Midbrain (tissue), 1 donor: ENCODE data around the gene GRIA4.
A peak's percentile ranks its signal among the peaks of the same experiment; 100 is the strongest.
"Not testable (repeated sequence)": the region's sequence is repeated elsewhere in the genome, so short reads cannot be mapped to it uniquely, and the experiment has no call there.

Experiments
- DNase-seq: peaks from one replicate; lab custom pipeline; 2025; lab: John Stamatoyannopoulos, UW

GRIA4 gene

DNA sequence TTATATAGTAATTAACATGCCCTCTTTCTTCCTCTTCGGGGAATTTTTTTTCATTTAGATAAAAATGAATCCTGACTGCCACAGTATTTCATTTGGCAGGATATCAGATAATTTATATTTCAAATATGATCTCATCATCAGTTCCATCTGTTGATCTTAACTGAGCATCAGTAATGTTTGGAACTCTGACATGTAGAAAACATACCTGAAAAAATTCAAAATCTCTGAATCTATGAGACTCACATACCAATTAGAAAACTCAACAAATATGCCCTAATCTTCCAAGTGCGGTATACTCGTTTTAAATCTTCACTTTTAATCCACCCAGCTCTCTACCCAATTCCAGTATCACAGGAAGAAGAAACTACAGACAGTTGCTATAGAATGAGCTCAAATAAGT lies 250.2 kb downstream of the GRIA4 start:
- DNase-seq, result no peak

- DNase-seq, result no peak
These were observed 251.4 kb downstream of the GRIA4 start for GRCh38 chr11:105861225-105861624.

GRCh38 chr11:105862736-105863367 lies 253.0 kb downstream of the GRIA4 start:
- DNase-seq, result peak; percentile 75

- DNase-seq, result no peak
These were observed 253.7 kb downstream of the GRIA4 start for GRCh38 chr11:105863523-105863922.

DNA sequence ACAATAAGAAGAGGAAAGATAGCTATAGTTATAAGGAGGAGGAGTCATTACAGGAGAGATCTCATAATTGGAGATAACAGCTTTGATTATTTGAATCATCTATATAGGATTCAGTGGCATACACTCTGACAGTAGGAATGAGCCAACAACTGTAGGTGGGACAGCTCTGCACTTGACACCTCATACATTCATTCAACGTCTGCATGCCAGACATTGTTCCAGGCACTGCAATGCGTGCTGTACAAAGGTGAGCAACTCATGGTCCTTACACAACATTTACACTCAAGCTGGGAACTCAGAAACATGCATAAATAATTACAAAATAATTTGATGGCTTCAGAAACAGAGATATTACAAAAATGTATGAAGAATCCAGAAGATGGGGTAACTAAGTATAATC lies 257.9 kb downstream of the GRIA4 start:
- no peak for DNase-seq

DNA sequence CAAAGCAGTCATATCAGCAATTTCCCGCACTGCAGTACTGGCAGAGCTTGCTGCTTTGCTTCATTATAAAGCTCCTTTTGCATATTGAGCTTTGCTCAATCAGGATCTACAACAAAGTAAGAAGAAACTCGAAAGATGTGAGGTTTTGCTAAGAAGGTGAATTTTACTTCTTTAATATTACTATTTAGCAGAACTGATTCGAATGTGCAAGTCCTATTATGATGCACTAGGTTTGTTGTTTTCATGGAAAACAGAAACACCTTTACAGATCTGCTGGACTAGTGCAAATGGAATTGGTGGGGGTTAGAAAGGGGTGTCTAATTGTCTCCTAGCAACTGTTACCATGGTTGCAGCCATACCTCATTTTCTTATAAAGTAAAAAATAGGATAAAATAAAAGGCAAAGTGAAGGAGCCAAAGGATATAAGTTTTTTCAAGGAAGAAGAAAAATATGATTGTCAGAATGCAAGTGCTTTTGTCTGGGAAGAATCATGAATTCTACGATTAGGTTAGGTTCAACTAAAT lies 259.0 kb downstream of the GRIA4 start:
- no peak for DNase-seq

GRCh38 chr11:105870516-105871113 lies 260.7 kb downstream of the GRIA4 start:
- DNase-seq, result no peak

- DNase-seq, result no peak
These were observed 268.6 kb downstream of the GRIA4 start for GRCh38 chr11:105878510-105878909.

- DNase-seq, result not testable (repeated sequence)
These were observed 269.1 kb downstream of the GRIA4 start for GRCh38 chr11:105878927-105879326.

DNA sequence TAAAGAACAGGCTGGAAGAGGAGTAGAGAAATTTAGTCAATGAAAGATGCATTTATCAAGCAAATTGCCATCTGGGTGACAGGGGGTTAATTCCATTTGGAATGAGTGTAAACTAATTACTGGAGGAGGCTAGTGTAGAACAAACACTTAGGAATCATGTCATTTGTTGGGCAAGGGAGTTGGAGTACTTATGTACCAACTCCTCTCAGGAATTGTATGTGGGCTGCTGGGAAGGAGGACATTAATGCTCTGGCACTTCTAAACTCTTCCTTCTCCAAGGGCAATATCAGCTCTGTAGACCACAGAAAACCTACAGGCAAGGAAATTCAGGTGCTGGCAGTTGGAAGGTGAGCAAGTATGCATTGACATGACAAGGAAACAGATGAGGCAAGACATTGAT lies 271.2 kb downstream of the GRIA4 start:
- DNase-seq, result no peak

DNA sequence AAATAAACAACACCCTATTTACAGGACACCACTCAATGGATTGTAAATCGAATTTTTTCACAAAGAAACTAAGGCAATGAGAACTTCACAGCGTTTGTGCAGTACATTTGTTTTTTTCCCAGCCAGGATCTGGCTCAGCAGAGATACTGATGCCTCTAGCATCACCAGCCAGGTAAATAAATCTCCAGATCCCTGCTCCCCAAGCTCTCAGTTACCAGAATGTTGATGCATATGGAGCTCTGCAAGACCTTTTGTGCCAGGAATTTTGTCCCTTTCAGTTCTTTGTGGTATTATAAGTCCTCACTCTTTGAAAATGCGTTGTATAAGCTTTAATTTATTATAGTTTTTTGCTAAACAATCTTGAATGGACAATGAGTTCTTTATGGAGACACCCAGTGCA lies 274.6 kb downstream of the GRIA4 start:
- no peak for DNase-seq

DNA sequence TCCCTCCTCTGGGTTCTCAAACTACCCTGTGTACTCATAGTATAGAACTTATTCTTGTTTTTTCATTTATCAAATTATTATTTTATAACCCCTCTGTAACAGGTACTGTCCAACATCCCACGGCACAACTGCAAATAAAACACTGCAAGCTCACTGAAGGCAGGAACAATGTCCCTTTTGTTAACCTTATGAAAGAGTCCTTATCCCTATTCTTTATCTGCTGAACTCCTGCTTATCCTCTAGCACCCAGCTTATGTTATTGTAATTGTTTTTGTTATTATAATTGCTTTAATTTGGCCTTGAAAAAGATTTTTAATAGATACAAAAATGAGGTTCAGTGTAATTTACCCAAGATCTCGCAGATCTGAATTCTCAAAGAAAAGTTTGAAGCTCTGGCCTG lies 281.8 kb downstream of the GRIA4 start:
- DNase-seq, result no peak

GRCh38 chr11:105897161-105897560 lies 287.3 kb downstream of the GRIA4 start:
- no peak for DNase-seq

DNA sequence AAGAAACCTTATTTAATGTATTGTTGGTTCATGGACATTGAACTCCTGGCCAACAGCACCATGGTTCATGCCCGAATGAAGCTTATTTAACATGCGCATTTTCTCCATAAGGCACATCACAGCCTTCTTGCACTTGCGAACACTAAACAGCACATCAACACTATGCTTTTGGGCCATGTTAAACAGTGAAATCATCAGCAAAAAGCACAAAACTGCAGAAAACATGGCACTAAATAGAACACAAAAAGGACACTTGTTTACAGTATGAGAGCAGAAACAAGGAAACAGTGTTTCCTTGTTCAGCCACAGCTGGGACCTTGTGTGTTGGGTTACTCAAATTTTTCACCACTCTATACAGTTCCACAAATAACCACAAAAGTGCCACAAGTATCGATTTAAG lies 289.9 kb downstream of the GRIA4 start:
- peak; percentile 80 for DNase-seq

DNA sequence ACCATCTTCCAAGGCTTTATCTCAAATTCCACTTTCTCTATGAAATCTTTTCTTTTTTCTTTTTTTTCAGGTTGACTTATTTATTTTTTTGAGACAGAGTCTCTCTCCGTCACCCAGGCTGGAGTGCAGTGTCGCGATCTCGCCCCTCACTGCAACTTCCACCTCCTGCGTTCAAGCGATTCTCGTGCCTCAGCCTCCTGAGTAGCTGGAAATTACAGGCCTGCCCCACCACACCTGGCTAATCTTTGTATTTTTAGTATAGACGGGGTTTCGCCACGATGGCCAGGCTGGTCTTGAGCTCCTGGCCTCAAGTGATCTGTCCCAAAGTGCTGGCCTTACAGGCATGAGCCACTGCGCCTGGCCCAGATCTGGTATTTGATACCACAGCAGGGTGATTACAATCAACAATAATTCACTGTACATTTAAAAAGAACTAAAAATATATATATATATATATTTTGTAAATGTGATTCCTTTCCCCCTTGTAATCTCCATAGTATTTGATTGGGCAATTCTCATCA lies 290.7 kb downstream of the GRIA4 start:
- no peak for DNase-seq

- no peak for DNase-seq
These were observed 293.2 kb downstream of the GRIA4 start for GRCh38 chr11:105903113-105903512.

- no peak for DNase-seq
These were observed 296.6 kb downstream of the GRIA4 start for GRCh38 chr11:105906517-105906916.

GRCh38 chr11:105907319-105907718 lies 297.4 kb downstream of the GRIA4 start:
- no peak for DNase-seq

GRCh38 chr11:105910095-105910715 lies 300.3 kb downstream of the GRIA4 start:
- DNase-seq, result no peak

DNA sequence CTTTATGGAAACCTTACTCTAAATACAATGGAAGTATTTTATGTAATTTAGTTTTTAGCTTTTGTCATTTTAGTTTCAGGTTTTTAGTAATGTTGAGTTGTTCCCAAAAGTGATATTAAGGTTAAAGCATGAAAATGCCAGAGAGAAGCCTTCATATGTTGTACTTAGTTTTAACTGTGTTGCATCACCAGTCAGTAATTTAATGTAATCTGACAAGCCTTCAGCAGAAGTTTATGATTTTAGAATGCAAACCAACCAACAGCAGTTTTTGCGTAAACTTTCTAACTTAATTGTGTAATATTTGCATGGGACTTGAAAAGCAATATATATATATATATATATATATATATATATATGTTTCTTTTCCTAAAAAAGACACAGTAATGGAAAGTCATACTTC lies 301.6 kb downstream of the GRIA4 start:
- DNase-seq, result no peak

- DNase-seq, result no peak
These were observed 302.8 kb downstream of the GRIA4 start for GRCh38 chr11:105912666-105913065.

GRCh38 chr11:105915021-105915420 lies 305.1 kb downstream of the GRIA4 start:
- DNase-seq, result peak; percentile 31

GRCh38 chr11:105918039-105918438 lies 308.2 kb downstream of the GRIA4 start:
- no peak for DNase-seq
